Mesenchymal stem cell (in vitro differentiated cells and primary cell): ENCODE measurements around the gene BCL2.
A peak's percentile ranks its signal among the peaks of the same experiment; 100 is the strongest.

ENCODE experiments used
- DNase-seq: peaks from one replicate; pipeline ENCODE4 v3.0.0-alpha.2; 2013
- H2AFZ ChIP-seq: one replicate; pipeline ENCODE4 v1.6.1; 2013; ENCODE audit warnings: low read depth, mild to moderate bottlenecking, control low read depth, inconsistent platforms, low read length, moderate library complexity
- H2AK5ac ChIP-seq: 2 replicates; pipeline ENCODE4 v1.6.1; 2013; ENCODE audit warnings: low read length, moderate library complexity, mild to moderate bottlenecking, inconsistent platforms; ENCODE audit not compliant: severe bottlenecking
- H2BK120ac ChIP-seq: one replicate; pipeline ENCODE4 v1.6.1; 2013; ENCODE audit warnings: low read depth, mild to moderate bottlenecking, inconsistent platforms, low read length, moderate library complexity
- H2BK12ac ChIP-seq, 2 experiments: one replicate each; pipeline ENCODE4 v1.6.1; 2013; ENCODE audit warnings: inconsistent platforms in 2 of 2, low read length in 2 of 2, mild to moderate bottlenecking in 2 of 2, moderate library complexity in 2 of 2, control low read depth in 1 of 2
- H2BK15ac ChIP-seq: one replicate; pipeline ENCODE4 v1.6.1; 2013; ENCODE audit warnings: mild to moderate bottlenecking, low read depth, inconsistent platforms; ENCODE audit not compliant: poor library complexity, severe bottlenecking
- H2BK5ac ChIP-seq: 2 replicates; pipeline ENCODE4 v1.6.1; 2013; ENCODE audit warnings: low read depth, mild to moderate bottlenecking, low read length, control low read depth, inconsistent platforms; ENCODE audit not compliant: poor library complexity, severe bottlenecking
- H3K14ac ChIP-seq, 2 experiments: one replicate each; pipeline ENCODE4 v1.6.1; 2013; ENCODE audit warnings: inconsistent platforms in 2 of 2, low read length in 2 of 2, control low read depth in 1 of 2, mild to moderate bottlenecking in 1 of 2, moderate library complexity in 1 of 2
- H3K18ac ChIP-seq, 2 experiments: one replicate each; pipeline ENCODE4 v1.6.1; 2013; ENCODE audit warnings: inconsistent platforms in 2 of 2, low read length in 2 of 2, control low read depth in 1 of 2, low read depth in 1 of 2, mild to moderate bottlenecking in 1 of 2
- H3K23ac ChIP-seq, 2 experiments: one replicate each; pipeline ENCODE4 v1.6.1; 2013; ENCODE audit warnings: inconsistent platforms in 2 of 2, low read length in 2 of 2, mild to moderate bottlenecking in 2 of 2, moderate library complexity in 2 of 2, control low read depth in 1 of 2
- H3K27ac ChIP-seq: 2 replicates; pipeline ENCODE4 v1.5.1; 2013; ENCODE audit warnings: mild to moderate bottlenecking, moderate library complexity, low read length, control low read depth, inconsistent platforms; ENCODE audit not compliant: poor library complexity, severe bottlenecking
- H3K27me3 ChIP-seq, 2 experiments: 2 replicates each; pipeline versions ENCODE4 v1.6.1 to v1.7.0; 2013; ENCODE audit warnings: low read length in 2 of 2, mild to moderate bottlenecking in 2 of 2, moderate library complexity in 2 of 2, control low read depth in 1 of 2, inconsistent platforms in 1 of 2; ENCODE audit not compliant: control insufficient read depth in 1 of 2, insufficient read depth in 1 of 2
- H3K36me3 ChIP-seq, 2 experiments: 2 replicates each; pipeline versions ENCODE4 v1.6.1 to v1.7.0; 2013; ENCODE audit warnings: low read length in 2 of 2, control low read depth in 1 of 2, inconsistent platforms in 1 of 2, low read depth in 1 of 2, mild to moderate bottlenecking in 1 of 2; ENCODE audit not compliant: insufficient read depth in 2 of 2, control insufficient read depth in 1 of 2
- H3K4ac ChIP-seq, 2 experiments: one replicate each; pipeline ENCODE4 v1.6.1; 2013; ENCODE audit warnings: inconsistent platforms in 2 of 2, low read length in 2 of 2, mild to moderate bottlenecking in 2 of 2, moderate library complexity in 2 of 2, control low read depth in 1 of 2, low read depth in 1 of 2
- H3K4me1 ChIP-seq: 2 replicates; pipeline ENCODE4 v1.6.1; 2013; ENCODE audit warnings: low read depth, low read length, control low read depth; ENCODE audit not compliant: control insufficient read depth, insufficient read depth
- H3K4me2 ChIP-seq: 2 replicates; pipeline ENCODE4 v1.6.1; 2013; ENCODE audit warnings: low read length, mild to moderate bottlenecking, inconsistent platforms; ENCODE audit not compliant: poor library complexity, severe bottlenecking
- H3K4me3 ChIP-seq, 2 experiments: 2 replicates each; pipeline versions ENCODE4 v1.5.1 to v1.7.0; 2013; ENCODE audit warnings: low read length in 2 of 2, mild to moderate bottlenecking in 2 of 2, control low read depth in 1 of 2, low read depth in 1 of 2; ENCODE audit not compliant: insufficient read depth in 1 of 2
- H3K79me1 ChIP-seq: replicated peaks from 2 replicates; pipeline ENCODE4 v1.6.1; 2013; ENCODE audit warnings: mild to moderate bottlenecking, control low read depth, low read length, inconsistent platforms; ENCODE audit not compliant: poor library complexity, severe bottlenecking
- H3K9ac ChIP-seq: 2 replicates; pipeline ENCODE4 v1.7.0; 2013; ENCODE audit warnings: mild to moderate bottlenecking, low read length, moderate library complexity
- H3K9me3 ChIP-seq: 2 replicates; pipeline ENCODE4 v1.7.0; 2013; ENCODE audit warnings: mild to moderate bottlenecking, low read length; ENCODE audit not compliant: control insufficient read depth
- H4K8ac ChIP-seq: one replicate; pipeline ENCODE4 v1.6.1; 2013; ENCODE audit warnings: inconsistent platforms, mild to moderate bottlenecking, low read length, moderate library complexity
- H4K91ac ChIP-seq: one replicate; pipeline ENCODE4 v1.6.1; 2013; ENCODE audit warnings: mild to moderate bottlenecking, low read length, inconsistent platforms
- WGBS: methylation state at CpG from one replicate; pipeline ENCODE4 v1.1.7; 2013; ENCODE audit warnings: mixed read lengths; 5-methylcytosine and 5-hydroxymethylcytosine counted together

BCL2 gene

DNA sequence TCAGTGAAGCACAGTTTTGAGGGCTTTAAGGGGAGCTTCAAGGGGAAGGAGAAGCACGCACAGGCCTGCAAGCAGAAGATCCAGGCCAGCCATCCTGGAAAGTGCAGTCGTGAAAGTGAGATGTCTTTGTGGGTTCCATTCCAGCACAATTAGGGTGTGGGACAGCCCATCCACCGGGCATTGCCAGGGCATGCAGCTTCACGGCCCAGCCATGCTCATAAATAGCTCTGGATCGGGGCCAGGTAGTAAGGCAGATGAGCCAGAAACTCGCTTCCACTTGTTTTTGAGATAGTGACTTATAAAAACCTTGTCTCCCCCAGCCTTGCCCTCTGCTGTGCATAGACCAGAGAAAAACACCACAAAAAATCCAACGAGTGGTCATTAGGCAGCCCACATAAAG lies 26.5 kb upstream of the BCL2 start:
- Histone ChIP-seq H2AFZ (no peak overlapping the region), H3K4me2 (no peak overlapping the region), H2BK12ac (no peak overlapping the region), H3K27ac (no peak overlapping the region), H3K18ac (no peak overlapping the region), H3K9ac (peak overlapping the region; percentile 13), H2BK5ac (no peak overlapping the region), H3K36me3 (peaks cover 48 to 93% of the 10 kb centered on the region in 2 experiments), H3K23ac (no peak overlapping the region), H3K4me1 (peaks cover 2% of the 10 kb centered on the region), H2AK5ac (no peak overlapping the region), H3K9me3 (no peaks in the 10 kb centered on the region), H3K27me3 (no peaks in the 10 kb centered on the region), H4K91ac (no peak overlapping the region), H3K4me3 (no peak overlapping the region), H4K8ac (no peak overlapping the region), H2BK120ac (no peak overlapping the region), H3K4ac (no peak overlapping the region), H3K14ac (no peak overlapping the region), H2BK15ac (no peak overlapping the region), H3K79me1 (peaks cover 25% of the 10 kb centered on the region)
- no peak for DNase-seq
- 96% methylated on average over 7 of the region's 7 CpGs for WGBS

DNA sequence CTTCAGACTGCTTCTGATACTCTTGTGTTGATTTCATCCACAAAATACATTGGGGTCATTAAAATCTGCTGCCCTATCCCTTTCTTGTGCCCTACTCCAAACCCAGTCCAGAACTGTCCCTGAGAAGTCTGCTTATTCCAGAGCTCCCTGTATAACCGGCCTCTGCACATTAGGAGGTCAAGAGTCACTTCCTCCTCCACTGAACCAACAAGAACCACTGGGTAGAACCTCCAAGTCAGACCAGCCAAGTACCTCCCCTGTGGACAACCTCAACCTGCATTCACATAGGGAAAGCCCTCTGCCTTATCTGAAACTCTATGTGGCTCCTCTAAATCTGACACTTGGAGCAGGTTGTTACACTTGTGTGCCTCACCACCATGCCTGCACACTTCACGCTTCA lies 25.3 kb upstream of the BCL2 start:
- no peak for DNase-seq
- Histone ChIP-seq H2AFZ (no peak overlapping the region), H3K4me2 (no peak overlapping the region), H3K79me1 (peaks cover 22% of the 10 kb centered on the region), H3K18ac (no peak overlapping the region), H2AK5ac (no peak overlapping the region), H2BK5ac (no peak overlapping the region), H4K91ac (no peak overlapping the region), H3K14ac (no peak overlapping the region), H3K36me3 (peaks cover 47 to 93% of the 10 kb centered on the region in 2 experiments), H3K23ac (no peak overlapping the region), H2BK12ac (no peak overlapping the region), H2BK15ac (no peak overlapping the region), H3K4me3 (no peak overlapping the region), H3K9me3 (no peaks in the 10 kb centered on the region), H3K27me3 (no peaks in the 10 kb centered on the region), H3K27ac (no peak overlapping the region), H3K9ac (no peak overlapping the region), H3K4ac (no peak overlapping the region), H3K4me1 (peaks cover 2% of the 10 kb centered on the region), H4K8ac (no peak overlapping the region), H2BK120ac (no peak overlapping the region)
- WGBS: 68% methylated on average over 2 of the region's 2 CpGs

DNA sequence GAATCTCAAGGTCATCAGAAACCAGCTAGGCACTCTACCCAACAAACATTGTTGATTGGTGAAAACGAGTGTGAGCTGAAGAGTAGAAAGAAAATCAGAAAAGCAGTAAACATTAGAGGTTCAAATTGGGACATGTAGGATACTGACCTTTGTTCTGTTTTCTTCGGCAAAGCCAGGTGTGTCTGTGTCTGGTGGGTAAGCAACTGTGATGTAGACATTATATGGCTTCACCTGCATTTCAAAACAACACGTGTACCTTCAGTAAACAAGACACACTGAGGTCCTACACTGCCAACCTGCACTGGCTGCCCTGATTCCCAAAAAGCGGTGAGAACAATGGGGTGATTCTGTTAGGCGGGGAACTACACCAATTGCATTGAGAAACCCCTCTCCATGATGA lies 24.7 kb upstream of the BCL2 start:
- H4K91ac ChIP-seq: no peak overlapping the region
- H2BK12ac ChIP-seq: no peak overlapping the region
- WGBS: 92% methylated on average over 4 of the region's 5 CpGs
- no peak overlapping the region for H3K18ac ChIP-seq
- H3K4me1 ChIP-seq: peaks cover 2% of the 10 kb centered on the region
- no peak overlapping the region for H3K4me2 ChIP-seq
- no peak overlapping the region for H2BK5ac ChIP-seq
- no peak overlapping the region for H3K4me3 ChIP-seq
- H3K27ac ChIP-seq: no peak overlapping the region
- H3K23ac ChIP-seq: no peak overlapping the region
- no peak overlapping the region for H3K14ac ChIP-seq
- H2AFZ ChIP-seq: no peak overlapping the region
- H3K4ac ChIP-seq: no peak overlapping the region
- H3K27me3 ChIP-seq: no peaks in the 10 kb centered on the region
- H2BK15ac ChIP-seq: no peak overlapping the region
- no peak overlapping the region for H4K8ac ChIP-seq
- H3K9ac ChIP-seq: no peak overlapping the region
- H3K36me3 ChIP-seq: peaks cover 45 to 93% of the 10 kb centered on the region in 2 experiments
- H2AK5ac ChIP-seq: no peak overlapping the region
- H2BK120ac ChIP-seq: no peak overlapping the region
- H3K79me1 ChIP-seq: peaks cover 19% of the 10 kb centered on the region
- H3K9me3 ChIP-seq: no peaks in the 10 kb centered on the region
- DNase-seq: no peak

DNA sequence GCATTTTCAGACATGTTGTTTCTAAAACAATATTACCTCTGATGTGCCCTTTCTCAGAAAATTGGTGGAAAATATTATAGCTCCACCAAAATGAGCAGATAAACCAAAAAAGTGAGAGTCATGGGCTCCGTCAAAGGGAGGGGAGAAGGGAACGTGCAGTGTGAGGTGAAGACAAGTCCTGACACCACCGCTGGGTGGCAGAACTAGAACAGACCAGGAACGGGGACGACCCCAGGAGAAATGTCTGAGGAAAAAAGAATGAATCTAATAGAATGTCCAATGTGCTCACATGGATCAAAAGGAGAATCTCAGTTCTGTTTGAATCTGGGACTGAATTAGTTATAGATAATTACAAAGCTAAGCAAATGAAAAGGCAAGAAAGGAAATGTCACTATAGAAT lies 22.6 kb upstream of the BCL2 start:
- no peaks in the 10 kb centered on the region for H3K27me3 ChIP-seq
- H3K9ac ChIP-seq: peak overlapping the region; percentile 20
- no peak overlapping the region for H4K8ac ChIP-seq
- peaks cover 43 to 96% of the 10 kb centered on the region in 2 experiments for H3K36me3 ChIP-seq
- no peak overlapping the region for H3K4ac ChIP-seq
- no peak overlapping the region for H3K23ac ChIP-seq
- H2BK120ac ChIP-seq: no peak overlapping the region
- no peak overlapping the region for H2BK12ac ChIP-seq
- H2AFZ ChIP-seq: no peak overlapping the region
- H3K27ac ChIP-seq: no peak overlapping the region
- H3K79me1 ChIP-seq: peaks cover 15% of the 10 kb centered on the region
- no peak overlapping the region for H2BK5ac ChIP-seq
- no peak overlapping the region for H2AK5ac ChIP-seq
- H4K91ac ChIP-seq: no peak overlapping the region
- no peak overlapping the region for H2BK15ac ChIP-seq
- H3K14ac ChIP-seq: no peak overlapping the region
- H3K4me1 ChIP-seq: peaks cover 2% of the 10 kb centered on the region
- no peak overlapping the region for H3K4me2 ChIP-seq
- DNase-seq: peak; percentile 48
- WGBS: 38% methylated on average over 5 of the region's 5 CpGs
- no peak overlapping the region for H3K4me3 ChIP-seq
- H3K18ac ChIP-seq: no peak overlapping the region
- H3K9me3 ChIP-seq: no peaks in the 10 kb centered on the region
